Fibroblast of the aortic adventitia (primary cell): Measurements from ENCODE around the gene BCL11B. TPM values are rescaled to one million over a fixed set of nuclear protein-coding genes. Genes with fewer than 3 reads are reported as not detected.
"Not testable (repeated sequence)": the region's sequence is repeated elsewhere in the genome, so short reads cannot be mapped to it uniquely, and the experiment has no call there.

Source experiments
- DNase-seq: peaks from one replicate; pipeline ENCODE4 v3.0.0-alpha.2; 2010; ENCODE audit warnings: low read depth
- H3K4me3 ChIP-seq: 2 replicates; pipeline ENCODE4 v1.5.1; 2011; ENCODE audit warnings: low read depth, mild to moderate bottlenecking, control low read depth, low read length, moderate library complexity
- CTCF ChIP-seq: IDR thresholded peaks from 2 replicates; pipeline ENCODE4 v1.5.1; 2011; ENCODE audit warnings: mild to moderate bottlenecking, low read length, control low read depth, inconsistent platforms; ENCODE audit not compliant: insufficient read depth
- total RNA-seq: library from RNA; depleted of rRNA; stranded (reverse); fragments of >200 nt; gene quantifications from 2 replicates; pipeline ENCODE4 v1.2.3, GENCODE V29; 2012; ENCODE audit warnings: low replicate concordance

The BCL11B gene
- total RNA-seq, 1 donor: 0.09 TPM

GRCh38 chr14:99231161-99231849 lies 40.7 kb downstream of the BCL11B start:
- no peak overlapping the region for H3K4me3 ChIP-seq
- DNase-seq: no peak
- no peak for TF ChIP-seq CTCF

DNA sequence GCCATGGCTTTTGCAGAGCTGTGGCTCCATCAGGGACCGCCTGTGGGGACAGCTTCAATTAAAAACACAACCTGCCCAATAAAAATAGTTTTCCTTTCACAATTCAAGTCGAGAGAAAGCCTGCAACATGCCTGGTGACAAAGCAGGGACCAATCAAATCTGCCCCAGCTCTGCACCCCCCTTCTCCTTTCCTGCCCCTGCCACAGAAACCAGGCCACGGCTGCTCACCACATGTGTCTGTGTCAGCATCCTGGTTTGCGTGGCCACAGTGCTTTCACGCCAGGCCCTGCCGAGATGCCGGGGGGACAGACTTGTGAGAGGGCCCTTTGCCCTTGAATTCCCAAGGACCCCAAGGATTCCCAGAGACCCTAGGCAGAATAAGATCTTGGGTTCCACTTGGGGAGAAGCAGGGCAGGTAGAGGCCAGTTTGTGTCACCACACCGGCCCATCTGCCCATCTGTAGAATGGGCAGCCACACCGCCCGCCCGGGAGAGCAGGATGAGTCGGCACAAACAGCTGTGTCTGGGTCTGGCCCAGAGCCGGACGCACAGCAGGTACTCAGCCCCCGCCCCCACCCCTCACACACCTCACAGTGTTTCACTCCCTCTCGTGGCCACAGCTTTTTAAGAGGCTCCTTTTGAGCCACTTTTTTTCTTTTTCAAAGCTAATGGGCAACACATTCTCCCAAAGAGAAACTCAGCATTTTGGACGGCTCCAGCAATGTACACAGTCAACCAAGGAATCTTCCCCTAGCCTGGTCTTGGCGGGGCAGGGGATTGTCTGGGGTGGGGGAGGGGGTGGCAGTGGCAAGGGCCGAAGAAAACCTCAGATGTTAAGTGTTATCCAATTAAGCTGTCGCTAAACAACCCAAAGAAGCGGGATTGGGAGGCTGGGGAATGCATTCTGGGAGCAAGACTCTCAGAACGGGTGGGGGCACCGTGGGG lies 41.5 kb downstream of the BCL11B start:
- no peak for TF ChIP-seq CTCF
- H3K4me3 ChIP-seq: no peak overlapping the region
- DNase-seq: no peak

DNA sequence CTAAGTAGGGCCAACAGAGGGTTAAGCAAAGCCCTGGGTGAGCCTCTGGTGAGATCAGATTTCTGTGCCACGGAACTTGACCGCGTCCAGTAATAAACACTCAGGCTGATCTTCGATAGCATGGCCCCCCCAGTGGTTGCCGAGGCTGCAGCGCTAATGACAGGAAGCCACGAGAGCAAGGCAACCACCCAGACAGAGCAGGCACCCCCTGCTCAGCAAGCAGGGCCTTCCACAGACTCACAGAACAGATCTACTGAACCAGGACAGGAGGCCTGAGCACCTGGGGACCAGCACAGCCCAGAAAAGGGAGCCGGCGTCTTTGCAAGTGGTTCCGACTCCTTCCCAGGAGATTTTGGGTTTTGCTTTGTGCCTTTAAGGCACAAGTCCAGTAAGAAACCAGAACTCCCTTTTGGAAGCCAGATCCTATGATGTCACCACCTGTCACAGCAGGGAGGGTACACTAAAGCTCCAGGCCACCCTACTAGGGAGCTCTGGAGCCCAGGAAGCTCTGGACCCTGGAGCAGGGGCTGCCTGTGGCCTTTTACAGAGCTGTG lies 42.3 kb downstream of the BCL11B start:
- no peak for DNase-seq
- no peak for TF ChIP-seq CTCF

GRCh38 chr14:99228760-99229159 lies 43.2 kb downstream of the BCL11B start:
- not testable (repeated sequence) for DNase-seq, H3K4me3 ChIP-seq

More for the DNA sequence above, 42.3 kb downstream of the BCL11B start:
- H3K4me3 ChIP-seq: no peak overlapping the region

DNA sequence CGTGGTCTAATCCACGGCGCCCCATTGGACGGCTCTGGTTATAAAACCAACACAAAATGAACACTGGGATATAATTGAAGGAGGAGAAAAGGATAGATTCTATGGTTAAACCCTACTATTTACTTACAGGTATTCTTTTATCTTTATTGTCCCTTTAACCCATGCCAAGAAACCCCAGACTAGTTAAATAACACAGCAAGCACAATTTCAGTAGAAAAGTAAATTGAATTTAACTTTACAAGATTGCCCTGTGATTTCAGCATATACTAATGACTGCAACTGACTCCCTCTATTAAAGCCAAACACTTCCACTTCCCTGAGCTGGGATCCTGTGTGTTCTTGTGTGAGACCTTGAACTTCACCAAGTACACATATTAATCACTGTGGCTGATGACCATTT lies 45.3 kb downstream of the BCL11B start:
- H3K4me3 ChIP-seq: no peak overlapping the region
- DNase-seq: no peak
- TF ChIP-seq CTCF: no peak

GRCh38 chr14:99225436-99226203 lies 46.4 kb downstream of the BCL11B start:
- no peak for DNase-seq
- no peak for TF ChIP-seq CTCF
- no peak overlapping the region for H3K4me3 ChIP-seq
